Hematopoietic multipotent progenitor cell treated with erythropoietin and hydrocortisone succinate and interleukin-3 and kit ligand, for 4 days (in vitro differentiated cells): Measurements from ENCODE around the gene MYBPC3.
A peak's percentile ranks its signal among the peaks of the same experiment; 100 is the strongest.

Source experiments
- DNase-seq: peaks from one replicate; pipeline ENCODE4 v3.0.0-alpha.2; 2015

MYBPC3 gene

DNA sequence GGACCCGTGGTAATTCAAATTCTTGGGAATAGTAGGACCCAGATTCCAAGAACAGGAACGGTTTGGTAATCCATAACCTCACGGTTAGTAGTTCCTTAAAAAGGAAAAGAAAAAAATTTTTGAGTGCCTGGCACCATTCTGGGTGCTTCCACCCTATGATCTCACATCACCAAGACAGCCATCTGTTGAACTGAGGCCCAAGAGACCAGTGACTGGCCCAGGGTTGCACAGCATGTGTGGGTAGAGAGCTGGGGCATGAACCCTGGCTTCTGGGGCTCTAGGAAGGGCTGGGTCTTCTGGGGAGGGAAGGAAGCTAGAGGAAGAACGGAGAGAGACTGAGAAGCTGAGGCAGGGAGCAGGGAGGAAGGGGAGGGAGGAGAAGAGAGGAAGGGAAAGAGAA, 30.6 kb upstream of the MYBPC3 start:
- DNase-seq: no peak

DNA sequence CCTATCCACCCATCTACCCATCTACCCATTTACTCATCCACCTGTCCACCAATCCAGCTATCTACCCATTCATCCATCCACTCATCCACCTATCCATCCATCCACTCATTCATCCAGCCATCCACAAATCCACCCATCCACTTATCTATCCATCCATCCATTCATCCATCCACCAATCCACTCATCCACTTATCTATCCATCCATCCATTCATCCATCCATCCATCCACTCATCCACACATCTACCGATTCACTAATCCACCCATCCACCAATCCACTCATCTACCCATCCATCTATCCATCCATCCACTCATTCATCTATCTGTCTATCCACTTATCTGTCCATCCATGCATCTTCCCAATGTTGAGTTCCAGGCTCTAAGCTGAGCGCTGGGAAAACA, 27.6 kb upstream of the MYBPC3 start:
- DNase-seq: no peak

DNA sequence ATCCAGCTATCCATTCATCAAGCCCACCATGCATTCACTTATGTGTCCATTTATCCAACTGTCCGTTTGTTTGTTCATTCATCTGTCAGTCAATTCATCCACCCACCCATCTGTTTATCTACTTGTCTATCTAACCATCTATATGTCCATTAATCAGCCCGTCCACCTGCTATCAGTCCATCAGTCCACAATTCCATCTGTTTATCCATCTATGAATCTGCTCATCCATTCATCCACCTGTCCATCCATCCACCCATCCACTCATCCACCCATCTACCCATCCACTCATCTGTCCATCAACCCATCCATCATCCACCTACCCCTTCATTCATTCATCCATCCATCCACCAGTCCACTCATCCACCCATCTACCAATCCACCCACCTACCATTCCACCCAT, 26.8 kb upstream of the MYBPC3 start:
- no peak for DNase-seq

DNA sequence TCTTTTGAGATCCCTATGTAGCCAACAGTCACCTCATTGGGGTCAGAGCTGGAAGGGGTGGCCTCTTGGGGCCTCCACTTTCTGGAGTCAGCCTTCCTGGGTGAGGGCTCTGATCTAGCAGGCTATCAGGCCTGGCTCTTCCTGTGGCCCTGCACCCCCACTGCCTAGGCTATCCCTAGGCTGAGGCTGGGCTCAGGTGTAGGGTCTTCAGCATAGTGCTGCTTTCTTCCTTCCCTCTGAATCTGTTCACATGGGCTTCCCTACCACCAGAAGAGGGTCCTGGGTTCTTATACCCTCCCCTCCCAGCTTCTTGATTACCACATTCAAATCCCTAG, 26.3 kb upstream of the MYBPC3 start:
- no peak for DNase-seq

DNA sequence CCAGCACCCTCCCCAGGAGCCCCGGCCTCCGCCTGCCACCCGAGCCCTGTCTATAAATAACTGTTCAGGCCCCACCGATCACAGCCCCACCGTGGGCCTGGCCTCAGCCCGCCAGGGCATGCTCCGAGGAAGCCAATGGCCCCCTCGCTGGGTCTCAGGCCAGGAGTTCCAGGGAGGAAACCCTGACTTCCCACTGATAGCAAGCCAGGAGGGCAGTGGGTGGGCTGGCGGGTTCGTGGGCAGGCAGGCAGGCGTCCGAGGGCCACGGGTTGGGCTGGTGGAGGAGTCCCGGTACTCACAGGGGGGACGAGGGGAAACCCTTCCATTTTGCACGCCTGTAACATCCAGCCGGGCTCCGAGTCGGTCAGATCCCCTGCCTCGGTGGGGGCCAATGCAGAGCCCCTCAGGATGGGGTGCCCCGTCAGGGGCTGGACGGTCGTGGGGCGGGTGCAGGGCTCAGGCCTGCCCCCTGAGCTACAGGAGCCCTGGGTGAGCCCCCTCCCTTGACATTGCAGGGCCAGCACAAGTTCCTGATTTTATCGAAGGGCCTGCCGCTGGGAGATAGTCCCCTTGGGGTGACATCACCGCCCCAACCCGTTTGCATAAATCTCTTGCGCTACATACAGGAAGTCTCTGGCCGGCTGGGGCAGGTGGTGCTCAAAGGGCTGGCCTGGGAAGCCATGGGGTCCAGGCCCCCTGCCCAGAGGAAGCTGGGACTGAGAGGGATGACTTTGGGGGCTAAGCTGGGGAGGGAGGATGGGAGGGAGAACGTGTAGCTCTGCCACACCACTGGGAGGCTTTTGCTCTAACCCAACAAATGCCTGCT, 25.7 kb upstream of the MYBPC3 start, which contains the start of gene SPI1:
SPI1 (minus strand) TSS at position 538 of the 826 bp plus-strand sequence; CDS start at position 344, 194 bp downstream.
- DNase-seq: peak; percentile 98

DNA sequence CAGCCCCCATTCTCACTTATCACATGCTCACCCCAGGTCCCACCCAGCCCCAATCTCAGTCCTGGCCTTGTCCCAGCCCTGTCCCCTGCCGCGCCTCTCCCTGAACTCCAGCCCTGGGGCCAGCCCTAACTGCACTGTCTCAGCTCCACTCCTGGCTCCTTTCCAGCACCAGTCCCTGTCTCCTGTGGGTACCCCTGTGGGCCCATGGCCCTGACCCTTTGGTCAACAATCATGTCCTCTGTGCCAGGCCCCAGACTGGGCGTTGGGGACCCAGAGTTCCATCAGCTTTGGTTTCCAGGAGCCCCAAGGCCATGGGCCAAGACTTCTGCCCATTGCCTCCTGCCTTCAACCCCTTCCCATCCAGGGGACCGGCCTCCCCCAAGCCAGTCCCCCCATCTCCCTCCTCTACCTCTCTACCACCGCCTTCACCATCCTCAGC, 25.1 kb upstream of the MYBPC3 start:
- DNase-seq: peak; percentile 59

DNA sequence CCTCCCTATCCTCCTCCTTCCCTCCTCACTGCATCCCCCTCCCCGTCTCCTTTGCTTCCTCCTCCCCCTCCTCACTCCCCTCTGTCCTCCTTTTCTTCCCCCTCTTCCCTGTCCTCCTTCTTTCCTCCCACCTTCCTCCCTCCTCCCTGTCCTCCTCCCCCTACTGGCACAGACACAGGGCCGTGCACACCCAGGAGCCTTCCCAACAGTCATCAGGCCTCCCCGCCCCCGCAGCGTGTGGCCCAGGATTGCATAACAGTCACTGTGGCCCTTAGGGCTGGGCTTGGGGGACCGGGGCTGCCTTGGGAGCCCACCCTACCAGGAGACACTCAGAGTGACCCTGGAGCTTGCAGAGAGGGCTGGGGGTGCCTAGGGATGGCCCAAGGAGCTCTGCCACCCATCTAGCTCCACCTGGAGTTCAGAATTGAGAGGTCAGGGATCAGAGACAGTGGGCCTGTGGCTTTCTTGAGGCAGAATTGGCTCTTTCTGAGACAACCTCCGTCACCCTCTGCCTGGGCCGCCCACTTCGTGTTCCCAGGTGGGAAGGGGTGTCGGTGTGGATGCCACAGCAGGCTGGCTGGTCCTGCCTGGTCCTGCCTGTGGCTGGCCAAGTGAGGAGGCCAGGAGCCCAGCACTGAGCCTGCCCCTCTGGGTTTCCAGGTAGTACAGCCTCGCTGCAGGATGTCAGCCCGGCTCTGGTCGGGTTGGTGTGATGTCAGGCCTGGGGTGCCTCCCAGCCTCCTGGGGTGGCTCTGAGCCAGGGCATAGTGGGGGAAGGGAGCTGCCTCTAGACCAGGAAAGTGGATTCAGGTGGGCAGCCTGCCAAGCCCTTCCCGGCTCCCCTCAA, 24.2 kb upstream of the MYBPC3 start:
- DNase-seq: peak; percentile 75

DNA sequence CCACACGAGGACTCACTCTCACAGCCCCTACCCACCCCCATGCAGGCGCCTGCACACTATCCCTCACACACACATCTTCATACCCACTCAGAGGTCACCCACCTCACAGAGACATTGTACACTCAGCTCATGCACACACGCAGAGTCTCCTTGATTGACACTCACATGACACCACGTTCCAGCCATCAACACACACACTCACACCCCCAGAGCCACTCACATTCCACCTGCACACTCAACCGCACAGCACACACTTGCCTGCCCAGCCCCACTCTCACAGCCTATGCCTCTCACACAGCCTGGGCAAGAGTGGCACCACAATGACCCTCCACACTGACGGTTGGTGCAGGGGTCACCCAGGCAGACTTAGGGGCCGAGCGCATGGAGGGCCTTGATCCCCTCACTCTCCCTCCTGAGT, 23.6 kb upstream of the MYBPC3 start:
- DNase-seq: no peak

DNA sequence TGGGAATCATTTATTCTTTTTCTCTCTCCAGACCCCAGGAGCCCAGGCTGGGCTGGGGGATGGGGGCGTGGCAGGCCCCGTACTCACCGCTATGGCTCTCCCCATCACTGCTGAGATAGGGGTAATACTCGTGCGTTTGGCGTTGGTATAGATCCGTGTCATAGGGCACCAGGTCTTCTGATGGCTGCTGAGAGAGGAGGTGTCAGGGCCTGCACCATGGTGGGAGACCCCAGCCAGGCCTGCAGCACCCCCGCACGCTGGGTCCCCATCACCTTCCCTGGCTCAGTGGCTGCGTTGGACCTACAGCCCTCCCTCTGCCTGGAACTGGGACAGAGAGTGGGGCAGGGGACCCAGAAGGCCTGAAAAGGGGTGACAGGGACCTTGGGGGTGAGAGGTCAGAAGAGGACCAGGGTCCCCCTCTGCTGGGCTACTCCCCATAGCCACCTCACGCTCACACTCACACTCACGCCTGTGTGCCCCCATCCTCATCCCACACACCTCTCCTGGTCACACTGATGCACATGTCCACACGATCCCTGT, 23.1 kb upstream of the MYBPC3 start:
- DNase-seq: no peak

DNA sequence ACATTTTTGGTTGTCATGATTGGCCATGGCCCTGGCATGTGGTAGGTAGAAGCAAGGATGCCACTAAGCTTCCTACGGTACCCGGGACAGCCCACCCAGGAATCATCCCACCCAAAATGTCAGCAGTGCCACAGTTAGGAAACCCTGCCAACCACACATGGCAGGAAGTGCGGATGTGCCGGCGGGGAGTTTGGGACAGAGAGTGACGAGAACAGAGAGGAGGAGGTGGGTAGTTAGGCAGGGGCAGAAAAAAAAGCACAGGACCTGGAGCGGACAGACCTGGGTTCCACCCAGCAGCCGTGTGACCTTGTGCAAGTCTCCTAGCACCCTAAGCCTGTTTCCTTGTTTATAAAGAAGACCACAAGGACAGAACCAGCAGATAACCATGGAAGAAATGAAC, 22.5 kb upstream of the MYBPC3 start:
- DNase-seq: no peak

DNA sequence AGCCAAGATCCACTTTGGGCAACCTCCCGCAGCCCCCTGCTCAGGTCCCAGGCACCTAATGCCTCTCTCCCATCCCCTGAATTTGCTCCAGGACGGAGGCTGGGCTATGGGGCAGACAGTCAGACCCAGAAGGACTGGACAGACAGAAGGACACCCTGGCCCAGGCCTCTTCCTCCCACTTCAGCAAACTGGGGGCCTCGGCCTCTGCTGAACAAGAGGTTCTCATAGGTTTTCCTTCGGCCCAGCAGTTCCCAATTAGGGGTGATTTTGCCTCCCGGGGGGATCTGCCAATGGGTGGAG, 22.2 kb upstream of the MYBPC3 start:
- no peak for DNase-seq

DNA sequence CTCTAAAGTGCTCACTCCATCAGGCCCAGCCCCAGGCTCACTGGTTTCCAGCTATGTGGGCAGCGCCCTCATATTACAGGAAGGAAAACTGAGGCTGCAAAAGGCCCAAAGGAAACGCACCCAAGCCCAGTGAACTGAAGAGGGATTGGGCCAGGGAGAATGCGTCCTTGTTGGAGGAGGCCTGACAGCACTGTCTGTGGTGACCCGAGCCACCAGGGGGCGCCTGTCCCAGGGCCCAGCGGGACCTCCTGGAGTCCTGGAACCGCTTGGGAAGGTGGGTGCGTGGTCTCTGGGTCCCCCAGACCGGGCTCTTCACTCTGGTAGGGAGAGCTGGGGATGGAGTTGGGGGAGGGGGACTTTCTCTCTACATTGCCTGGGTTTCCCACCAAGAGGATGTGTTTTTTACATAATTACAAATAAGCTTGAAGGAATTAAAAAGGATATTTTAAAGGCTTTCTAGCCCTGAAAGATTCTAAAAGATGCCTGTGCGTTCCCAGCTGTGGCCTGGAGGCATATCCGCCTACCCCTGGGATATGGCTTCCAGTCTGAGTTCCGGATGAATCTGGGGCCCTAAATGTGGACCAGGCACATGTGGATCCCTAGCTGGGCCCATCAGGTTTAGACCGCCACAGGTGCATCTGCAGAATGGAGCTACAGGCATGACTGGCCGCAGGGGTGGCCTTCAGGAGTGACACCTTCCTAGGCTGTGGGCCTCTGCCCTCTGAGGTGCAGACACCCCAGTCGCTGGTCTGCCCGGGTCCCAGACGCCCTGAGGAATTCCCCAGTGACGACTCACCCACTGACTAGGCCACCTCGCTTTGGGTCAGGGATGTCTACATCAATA, 21.6 kb upstream of the MYBPC3 start:
- peak; percentile 87 for DNase-seq

DNA sequence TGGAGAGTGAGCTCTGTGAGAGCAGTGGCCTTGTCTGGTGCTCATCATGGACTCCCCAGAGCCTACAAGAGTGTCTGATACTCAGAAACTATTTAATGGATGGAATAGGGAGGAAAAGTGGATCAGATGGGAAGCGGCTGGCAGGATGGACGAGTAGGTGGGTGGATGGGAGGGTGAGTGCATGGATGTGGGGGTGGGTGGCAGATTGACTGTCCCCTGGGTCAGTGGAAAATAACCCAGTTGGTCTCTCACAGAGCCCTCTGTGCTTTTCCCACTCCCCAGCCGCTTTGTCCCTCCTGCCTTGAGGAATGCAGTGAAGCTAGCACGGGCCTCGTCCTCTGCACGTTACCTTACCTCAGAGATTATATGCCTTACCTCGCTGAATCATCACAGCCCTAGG, 19.9 kb upstream of the MYBPC3 start:
- no peak for DNase-seq

DNA sequence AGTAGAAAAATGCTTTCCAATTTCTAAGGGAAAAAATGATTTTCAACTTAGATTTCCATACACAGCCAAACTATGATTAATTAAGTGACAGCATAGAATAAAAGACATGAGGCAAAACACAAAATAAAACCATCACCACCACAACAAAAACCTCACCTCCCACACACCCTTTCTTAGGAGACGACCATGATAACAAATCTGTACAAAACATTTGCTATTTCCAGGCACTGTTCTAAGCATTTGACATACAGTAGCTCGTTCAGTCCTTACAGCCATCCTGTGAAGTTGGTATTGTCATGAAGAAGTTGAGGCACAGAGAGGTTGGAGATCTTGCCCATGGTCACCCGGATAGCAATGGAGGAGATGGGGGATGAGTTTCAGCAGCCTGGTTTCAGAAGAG, 17.2 kb upstream of the MYBPC3 start:
- peak; percentile 37 for DNase-seq

DNA sequence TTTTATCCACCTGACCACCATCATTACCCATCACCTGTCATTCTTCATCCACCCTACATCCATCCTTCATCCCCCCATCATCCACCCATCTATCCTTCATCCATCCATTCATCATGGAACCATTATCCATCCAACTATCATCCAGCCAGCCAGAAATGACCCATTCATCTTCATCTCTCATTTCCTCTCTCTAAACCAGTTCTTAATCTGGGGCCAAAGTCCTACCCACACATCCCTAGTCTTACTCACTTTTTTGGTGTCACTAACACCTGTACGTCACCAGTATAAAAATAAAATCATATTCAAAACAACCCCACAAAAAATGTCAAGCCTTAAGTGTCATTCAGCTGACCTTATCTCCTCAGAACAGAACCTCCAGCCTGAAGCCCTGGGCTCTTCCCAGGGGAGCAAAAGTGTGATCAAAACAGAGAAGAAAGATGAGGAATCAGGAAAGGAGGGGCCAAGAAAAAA, 13.6 kb upstream of the MYBPC3 start:
- DNase-seq: no peak

DNA sequence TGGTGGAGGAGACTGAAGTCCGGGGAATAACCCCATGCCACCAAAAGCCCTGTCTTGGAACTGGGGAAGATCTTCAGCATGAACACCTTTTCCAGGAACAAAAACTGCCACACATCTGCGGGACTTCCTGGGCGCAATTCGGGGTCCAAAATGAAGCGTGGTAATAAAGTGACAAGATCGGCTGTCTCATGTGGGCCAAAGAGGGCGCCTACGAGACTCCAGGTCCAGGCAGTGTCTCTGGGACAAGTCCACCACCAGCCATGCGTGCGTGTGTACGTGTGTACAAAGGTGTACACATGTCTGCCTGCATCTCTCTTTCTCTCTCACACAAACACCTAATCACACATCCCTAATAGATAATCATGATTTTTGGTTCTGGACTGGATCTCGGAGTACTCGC, 8.9 kb upstream of the MYBPC3 start:
- DNase-seq: no peak

DNA sequence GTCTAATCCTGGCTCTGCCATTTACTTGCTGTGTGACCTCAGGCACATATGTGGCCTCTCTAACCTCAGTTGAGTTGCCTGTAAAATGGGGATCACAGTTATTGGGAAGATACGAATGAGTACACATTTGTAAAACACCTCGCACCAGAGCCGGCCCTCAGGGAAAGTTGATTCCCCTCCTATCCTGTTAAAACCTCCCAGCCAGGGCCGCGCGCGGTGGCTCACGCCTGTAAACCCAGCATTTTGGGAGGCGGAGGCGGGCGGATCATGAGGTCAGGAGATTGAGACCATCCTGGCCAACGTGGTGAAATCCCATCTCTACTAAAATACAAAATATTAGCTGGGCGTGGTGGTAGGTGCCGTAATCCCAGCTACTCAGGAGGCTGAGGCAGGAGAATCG, 7.8 kb upstream of the MYBPC3 start:
- DNase-seq: no peak

DNA sequence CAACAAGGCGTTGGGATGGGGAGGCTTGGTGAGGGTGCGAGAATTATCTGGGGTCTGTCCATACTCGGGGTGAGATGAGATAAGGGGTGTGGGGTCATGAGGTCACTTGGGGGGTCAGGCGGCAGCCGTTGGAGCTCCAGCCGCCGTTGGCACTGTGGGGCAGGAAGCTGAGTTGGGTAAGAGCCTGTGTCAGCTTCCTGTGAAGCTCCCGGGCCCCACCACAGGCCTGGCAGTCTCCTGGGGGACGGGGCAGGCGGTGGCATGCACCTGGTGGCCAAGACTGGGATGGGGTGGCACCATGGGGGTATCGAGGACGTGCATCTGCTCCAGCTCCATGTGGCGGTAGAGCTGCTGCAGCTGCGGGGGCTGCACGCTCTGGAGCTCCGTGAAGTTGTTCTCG, 7.1 kb upstream of the MYBPC3 start:
- peak; percentile 89 for DNase-seq

DNA sequence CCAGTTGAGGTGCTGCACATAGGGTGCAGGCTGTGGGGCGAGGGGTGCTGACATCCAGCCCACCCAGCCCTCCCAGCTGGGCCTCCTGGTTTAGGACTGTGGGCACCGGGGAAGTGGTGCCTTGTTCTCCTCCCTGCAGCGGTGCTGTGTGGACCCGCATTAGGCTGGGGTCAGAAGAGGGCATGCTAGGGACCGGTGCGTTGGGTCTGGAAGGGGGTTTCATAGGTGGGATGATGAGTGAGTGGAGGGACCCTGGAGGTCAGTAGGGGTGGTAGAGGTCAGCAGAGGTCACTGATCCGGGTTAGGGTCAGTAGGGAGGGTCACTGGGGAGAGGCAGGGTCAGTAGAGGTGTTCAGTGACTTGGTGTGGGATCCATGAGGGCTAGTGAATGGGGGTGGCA, 6.7 kb upstream of the MYBPC3 start:
- DNase-seq: no peak

DNA sequence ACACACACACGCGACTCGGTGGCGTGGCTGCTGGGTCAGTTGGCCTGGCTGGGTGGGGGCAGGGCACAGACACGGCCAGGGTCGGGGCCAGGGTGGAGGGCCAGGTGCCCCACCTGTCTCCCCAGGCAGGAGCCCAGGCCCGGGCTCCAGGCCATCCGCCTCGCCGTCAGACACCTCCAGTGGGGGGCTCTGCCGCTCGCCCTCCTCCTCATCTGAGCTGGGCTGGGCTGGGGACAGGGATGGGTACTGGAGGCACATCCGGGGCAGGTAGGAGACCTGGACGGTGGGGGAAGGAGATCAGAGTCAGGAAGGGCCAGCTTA, 6.2 kb upstream of the MYBPC3 start:
- no peak for DNase-seq

DNA sequence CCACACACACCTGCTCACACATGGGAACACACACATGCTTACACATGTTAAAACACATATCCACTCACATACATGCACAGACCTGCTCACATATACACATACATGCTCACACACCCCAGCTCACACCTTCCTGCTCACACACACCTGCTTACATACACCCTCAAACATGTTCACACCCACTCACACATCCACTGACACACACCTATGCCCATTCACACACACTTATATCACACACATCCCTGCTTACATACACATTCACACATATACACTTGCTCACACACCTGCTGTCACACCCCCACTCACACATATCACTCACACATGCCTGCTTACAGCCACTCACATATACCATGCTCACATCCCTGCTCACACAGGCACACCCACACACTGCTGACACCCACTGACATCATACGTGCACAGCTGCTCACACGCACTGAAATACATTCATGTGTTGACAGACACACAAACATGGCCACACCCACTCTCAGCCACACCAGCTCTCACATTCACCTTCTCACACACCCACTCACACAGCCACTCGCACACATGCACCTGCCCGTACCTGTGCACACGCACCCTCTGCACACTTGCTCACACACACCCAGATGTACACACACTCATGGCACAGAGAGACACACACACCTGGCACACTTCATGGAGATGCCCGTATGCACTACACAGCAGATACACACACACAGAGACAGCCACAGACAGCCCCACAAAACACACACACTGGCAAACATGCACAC, 5.7 kb upstream of the MYBPC3 start:
- no peak for DNase-seq

DNA sequence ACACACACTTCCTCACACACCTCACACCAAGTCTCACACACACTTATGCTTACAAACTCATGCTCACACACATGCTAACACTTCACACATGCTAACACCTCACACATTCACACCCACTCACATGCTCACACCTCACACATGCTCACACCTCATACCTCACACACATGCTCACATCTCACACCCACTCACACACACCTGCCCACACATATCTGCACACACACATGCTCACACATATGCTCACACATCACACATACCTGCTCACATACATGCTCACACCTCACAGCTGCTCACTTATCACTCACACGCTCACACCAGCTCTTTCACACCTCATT, 4.5 kb upstream of the MYBPC3 start:
- no peak for DNase-seq
